A549 treated with CORT108297 at 1 μM for 4 hours (cell line): ENCODE results near the gene CGREF1. TPM values are rescaled to one million over a fixed set of nuclear protein-coding genes. Genes with fewer than 3 reads are reported as not detected.

Experiments
- total RNA-seq: library from RNA; stranded (reverse); fragments of 200-300 nt; extraction: Qiagen RNA extraction; gene quantifications from 5 replicates; pipeline ENCODE4 v1.2.3, GENCODE V29; 2022

CGREF1 gene, protein sequence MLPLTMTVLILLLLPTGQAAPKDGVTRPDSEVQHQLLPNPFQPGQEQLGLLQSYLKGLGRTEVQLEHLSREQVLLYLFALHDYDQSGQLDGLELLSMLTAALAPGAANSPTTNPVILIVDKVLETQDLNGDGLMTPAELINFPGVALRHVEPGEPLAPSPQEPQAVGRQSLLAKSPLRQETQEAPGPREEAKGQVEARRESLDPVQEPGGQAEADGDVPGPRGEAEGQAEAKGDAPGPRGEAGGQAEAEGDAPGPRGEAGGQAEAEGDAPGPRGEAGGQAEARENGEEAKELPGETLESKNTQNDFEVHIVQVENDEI
- total RNA-seq, result 7.2 to 8.5 TPM (median 7.7 TPM) in 5 replicates

DNA sequence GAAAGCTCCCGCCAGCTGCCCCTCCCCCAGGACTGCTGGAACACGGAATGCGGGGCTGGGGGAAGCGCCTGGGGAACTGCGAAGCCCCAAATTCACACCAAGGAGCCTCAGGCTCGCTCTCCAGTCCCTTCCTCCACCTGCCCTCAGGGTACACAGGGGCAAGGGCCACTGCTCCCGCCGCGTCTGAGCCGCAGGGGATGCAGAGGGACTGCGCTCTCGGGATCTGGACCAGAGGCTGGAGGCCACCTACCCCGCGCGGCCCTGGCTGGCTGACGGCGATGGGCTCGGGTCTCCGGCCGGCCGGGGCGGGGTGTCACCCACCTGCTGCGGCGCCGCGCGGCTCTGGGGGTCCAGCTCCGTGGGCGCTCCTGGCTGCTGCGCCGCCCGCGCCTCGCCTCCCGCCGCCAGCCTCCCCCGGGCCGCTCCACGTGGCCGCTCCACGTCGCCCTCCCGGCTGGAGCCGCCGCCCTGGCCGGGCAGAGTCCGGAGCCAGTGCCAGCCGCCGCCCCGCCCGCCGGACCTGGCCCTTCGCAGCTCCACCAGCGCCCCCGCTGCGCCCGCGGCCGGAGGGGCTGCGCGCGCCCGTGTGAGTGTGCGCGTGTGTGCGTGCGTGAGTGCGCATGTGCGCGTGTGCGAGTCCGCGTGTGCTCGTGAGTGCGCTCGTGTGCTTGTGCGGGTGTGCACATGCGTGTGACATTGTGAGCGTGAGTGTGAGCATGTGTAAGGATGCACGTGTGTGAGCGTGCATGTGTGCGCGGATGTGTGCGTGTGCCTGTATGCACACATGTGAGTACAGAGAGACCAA is at the start of gene CGREF1:
Gene CGREF1, minus strand, starts transcription at position 604 of the 805 bp plus-strand sequence. CDS start 14,762 bp downstream, outside the sequence.

DNA sequence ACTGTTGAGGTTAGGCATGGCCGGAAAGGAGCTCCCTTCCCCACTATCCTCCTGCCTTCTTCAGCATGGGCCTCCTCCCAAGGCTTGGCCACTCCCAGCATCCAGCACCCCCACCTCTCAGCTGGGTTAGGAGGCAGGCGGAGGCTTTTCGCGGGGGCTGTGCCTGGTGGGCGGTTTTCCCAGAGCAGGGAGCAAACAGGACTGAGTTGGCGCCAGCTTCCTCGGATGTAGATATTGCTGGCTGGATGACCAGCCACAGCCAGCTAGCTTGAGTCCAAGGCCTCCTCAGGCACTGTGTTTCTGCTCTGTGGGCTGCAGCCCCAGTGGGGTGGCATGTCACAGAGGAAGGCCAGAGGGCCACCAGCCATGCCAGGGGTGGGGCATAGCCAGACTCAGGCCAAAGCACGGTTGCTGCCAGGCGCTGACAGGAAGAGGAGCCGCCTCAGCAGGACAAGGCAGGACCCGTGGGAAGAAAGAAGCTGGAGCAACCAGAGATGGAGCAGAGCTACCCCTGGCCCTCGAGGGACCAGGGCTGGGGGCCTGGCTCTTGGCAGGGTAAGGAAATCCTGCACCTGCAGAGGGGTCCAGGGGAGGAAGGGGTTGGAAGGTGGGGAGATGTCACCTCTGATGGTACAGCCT is 30.0 kb upstream of the CGREF1 start, which contains the start of gene TCF23:
Gene TCF23, plus strand, starts transcription at position 204 of the 639 bp plus-strand sequence. Its CDS starts 130 bp downstream, at position 334.

DNA sequence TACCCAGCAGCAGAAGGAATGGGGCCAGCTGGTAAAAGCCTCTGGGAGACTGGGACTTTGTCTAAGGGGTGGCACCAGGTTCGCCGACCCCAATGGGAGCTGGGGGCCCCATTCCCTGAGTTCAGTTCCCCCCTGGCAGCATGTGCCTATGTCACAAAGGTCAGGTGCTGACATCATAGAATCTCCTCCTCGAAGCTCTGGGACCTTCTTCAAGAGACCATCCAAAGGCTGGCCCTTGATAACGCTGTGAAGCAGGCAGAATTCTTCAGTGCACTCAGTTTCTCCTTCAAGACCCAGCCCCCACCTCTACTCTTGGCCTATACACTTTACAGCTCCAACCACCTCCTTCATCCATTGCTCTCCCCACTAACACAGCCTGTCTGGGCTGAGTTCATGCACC is 20.4 kb upstream of the CGREF1 start, which contains the start of gene PRR30:
Gene PRR30, minus strand, starts transcription at position 101 of the 400 bp plus-strand sequence. CDS start 1,081 bp downstream, outside the sequence.

DNA sequence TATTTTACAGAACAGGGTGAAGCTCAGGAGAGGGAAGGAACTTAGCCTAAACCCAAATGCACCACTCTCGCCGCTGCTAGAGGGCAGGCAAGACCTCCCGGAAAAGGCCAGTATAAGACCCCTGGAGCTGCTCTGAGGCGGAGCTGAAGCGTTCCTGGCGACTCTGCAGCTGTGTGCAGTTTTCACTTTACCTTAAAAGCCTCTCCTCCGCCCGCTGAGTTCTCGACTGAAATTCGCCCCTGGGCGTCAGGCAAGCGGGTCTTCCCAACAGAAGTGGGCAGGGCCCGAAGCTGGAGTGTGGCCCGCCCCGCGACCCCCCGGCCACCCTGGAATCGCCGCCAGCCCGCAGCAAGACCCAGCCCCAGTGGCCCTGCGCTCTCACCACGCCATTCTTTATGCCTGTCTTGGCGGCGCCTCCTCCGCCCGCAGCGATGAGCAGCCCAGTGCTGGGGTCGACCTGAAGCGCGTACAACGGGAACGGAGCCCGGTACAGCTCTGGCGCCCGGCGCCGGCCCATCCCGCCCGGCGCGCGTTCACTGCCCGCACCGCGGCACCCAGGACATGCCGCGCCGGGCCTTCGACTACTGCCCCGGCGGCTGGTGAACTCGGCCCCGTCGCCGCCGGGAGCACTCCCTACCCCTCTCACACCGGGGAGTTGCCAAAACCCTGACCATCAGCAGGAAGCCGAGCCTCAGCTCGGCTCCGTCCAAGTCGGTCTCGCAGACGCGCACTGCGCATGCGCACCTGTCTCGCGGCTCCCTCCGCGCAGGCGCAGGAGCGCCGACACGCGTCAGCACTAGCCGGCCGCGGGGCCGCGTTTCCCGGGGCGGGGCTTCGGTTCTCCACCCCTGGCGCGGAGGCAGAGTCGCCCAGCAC is 15.2 kb upstream of the CGREF1 start, which contains the start of gene PREB:
Gene PREB, minus strand, starts transcription at position 732 of the 876 bp plus-strand sequence. Its CDS starts 215 bp downstream, at position 517.

DNA sequence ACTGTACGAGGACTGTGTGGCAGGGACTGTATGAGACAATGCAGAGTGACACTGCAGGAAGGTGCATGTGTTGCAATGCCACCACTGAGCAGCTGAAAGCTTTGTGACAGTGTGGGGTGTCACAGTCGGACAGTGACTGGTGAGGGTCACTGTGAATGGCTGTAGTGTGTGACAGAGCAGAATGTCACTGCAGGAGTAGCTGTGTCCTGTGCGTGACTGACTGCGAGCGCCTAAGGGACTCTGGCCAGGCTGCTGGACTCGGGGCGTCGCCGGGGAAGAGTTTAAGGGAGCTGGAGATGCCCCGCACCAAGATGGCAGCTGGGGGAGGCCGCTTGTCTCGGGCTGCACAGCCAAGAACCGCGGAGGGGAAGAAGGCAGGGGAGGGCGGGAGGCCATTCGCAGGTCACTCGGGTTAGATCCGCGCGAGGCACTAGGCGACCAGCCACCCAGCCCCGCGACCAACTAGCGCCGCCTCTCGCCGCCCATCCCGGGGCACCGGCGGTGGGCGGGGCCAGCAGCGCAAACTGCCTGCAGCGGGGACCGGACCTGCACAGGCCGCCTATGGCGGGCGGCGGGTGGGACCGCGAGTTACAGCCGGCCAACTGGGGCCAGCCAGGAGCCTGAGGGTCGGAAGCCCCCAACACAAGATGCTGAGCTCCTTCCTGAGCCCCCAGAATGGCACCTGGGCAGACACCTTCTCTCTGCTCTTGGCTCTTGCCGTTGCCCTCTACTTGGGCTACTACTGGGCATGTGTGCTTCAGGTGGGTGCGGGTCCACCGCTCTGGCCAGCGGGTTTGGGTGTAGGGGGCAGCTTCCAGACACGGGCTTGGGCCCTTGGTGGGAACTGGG is 4.6 kb upstream of the CGREF1 start, which contains the start of gene ABHD1:
Gene ABHD1, plus strand, starts transcription at position 514 of the 849 bp plus-strand sequence. Its CDS starts 134 bp downstream, at position 648.

DNA sequence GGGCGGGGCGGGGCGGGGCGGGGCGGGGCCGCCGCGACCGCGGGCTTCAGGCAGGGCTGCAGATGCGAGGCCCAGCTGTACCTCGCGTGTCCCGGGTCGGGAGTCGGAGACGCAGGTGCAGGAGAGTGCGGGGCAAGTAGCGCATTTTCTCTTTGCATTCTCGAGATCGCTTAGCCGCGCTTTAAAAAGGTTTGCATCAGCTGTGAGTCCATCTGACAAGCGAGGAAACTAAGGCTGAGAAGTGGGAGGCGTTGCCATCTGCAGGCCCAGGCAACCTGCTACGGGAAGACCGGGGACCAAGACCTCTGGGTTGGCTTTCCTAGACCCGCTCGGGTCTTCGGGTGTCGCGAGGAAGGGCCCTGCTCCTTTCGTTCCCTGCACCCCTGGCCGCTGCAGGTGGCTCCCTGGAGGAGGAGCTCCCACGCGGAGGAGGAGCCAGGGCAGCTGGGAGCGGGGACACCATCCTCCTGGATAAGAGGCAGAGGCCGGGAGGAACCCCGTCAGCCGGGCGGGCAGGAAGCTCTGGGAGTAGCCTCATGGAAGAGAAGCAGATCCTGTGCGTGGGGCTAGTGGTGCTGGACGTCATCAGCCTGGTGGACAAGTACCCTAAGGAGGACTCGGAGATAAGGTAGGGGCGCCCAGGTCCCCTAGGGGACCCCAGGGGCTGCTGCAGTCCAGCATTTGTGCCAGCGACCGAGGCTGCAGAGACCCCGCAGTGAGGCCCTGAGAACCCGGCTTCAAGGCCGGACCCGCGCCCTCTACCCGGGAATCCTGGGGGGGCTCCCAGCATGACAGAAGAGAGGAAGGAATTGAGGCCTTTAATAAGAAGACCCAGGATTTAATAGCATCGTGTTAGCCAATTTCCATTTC is 32.0 kb downstream of the CGREF1 start, which contains the start of gene KHK:
Gene KHK, plus strand, starts transcription at position 49 of the 870 bp plus-strand sequence. Its CDS starts 488 bp downstream, at position 537.

DNA sequence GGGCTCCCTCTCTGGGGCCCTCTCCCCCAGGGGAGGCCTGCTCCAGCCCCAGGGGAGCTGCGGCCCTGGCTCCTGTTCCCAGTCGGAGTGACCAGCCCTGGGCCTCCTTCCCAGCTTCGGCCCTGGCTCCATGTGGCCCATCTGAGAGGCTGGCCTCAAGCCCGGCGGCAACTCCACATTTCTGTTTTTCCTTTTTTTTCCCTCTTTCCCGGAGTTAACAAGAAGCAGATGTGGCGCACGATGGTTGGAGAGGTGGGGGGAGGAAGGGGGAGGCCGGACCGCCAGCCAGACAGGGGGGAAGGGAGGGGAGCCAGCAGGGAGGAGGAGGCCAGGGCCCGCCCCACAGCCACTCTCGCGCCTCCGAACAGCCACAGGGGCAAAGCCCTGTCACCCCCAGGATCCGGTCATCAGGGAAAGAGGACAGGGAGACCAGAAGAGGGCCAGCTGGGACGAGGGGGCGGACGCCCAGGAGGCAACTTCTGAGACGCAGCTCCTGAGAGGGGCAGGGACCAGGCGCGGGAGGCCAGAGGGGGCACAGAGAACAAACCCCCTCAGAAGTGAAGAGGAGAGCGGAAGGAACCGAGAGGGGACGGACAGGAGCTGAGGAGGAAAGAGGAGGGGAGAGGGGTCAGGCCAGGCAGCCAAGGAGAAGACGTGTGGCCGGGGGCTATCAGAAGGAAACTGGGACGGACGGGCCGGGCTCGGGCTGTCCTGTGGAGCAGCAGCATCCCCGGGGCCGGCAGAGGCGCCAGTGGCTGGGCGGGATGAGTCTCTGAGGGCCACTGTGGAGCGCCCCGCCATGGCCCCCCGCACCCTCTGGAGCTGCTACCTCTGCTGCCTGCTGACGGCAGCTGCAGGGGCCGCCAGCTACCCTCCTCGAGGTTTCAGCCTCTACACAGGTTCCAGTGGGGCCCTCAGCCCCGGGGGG is 40.4 kb downstream of the CGREF1 start, which contains the start of gene EMILIN1:
Gene EMILIN1, plus strand, starts transcription at position 349 of the 928 bp plus-strand sequence. Its CDS starts 451 bp downstream, at position 800.

DNA sequence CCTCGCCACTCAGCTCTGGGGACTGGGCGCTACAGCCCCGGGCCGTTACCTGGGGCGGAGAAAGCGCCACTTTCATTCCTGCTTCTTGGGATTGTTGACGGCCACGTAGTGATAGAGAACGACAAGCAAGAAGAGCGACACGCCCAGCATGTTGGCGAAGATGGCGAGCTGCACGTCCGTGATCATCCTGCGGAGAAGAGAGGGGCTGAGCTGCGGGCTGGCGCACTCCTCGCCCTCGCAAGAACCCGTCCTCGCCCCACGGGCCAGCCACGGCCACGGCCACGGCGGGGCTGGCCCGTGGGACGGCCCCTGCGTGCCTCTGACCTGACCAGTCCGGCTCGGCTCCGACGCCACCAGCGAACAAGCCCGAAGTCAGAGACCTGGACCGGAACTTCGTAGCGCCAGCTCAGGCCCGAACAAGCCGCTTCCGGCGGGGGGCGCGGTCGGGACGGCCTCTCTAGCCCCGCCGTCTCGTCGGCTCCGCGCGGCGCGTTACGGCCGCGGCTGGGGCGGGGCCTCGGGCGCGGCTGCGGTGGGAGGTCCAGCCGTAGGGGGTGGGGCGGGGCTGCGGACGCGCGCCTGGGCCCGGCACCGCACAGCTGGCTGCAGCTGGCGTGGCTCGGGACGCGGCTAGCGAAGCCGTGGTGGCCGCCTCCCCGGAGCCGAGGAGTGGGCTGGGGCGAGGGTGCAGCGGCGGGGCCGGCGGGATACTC is 47.5 kb downstream of the CGREF1 start, which contains the start of gene OST4:
Gene OST4, minus strand, starts transcription at position 378 of the 713 bp plus-strand sequence.

DNA sequence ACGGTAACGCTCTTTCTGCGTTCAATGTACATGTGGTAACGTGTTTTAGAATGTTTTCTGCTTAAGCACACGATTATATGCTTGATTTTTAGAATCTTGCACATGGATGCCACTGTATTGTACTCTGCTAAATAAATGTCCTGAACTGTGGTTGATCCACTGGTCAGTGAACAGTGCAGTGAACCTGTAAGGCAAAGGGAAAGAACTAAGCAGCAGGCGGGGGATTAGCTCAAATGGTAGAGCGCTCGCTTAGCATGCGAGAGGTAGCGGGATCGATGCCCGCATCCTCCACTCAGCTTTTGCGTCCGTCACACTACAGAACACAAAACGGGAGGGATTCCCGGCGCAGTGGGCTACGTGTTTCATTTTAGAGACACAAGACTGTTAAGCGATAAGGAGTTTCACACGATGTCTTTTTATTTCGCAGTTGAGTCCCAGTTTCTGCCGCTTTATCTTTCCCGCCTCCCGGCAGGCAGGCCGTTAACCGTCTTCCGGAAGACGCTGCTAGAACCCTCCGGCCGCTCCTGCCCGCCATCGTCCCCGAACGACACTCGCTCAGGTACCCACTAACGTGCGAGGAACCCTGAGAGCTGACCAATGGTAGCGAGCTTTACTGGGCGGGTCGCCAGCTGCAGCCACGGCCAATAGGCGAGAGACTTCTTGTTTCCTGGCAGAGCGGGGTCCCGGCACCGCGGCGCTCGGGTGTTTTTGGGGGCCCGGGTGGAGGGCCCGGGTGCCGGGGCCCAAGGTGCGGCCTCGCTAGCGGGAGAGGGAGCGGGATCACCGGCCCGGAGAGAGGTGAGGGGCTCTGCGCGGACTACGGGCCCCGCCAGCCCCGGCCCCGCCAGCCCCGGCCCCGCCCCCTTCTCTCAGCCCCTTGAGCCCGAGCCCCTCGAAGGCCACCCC is 67.7 kb downstream of the CGREF1 start, which contains the start of gene AGBL5:
Gene AGBL5, plus strand, starts transcription at position 673 of the 906 bp plus-strand sequence. CDS start 1,291 bp downstream, outside the sequence.

Other genes with a start within 250 kb of the CGREF1 start
- gene MAPRE3, start 148.5 kb downstream of the CGREF1 start, total RNA-seq, result 12.2 to 14.0 TPM (median 12.7 TPM) in 5 replicates
- gene TMEM214, start 86.2 kb downstream of the CGREF1 start, total RNA-seq, result 54.2 to 72.9 TPM (median 69.3 TPM) in 5 replicates
- gene AGBL5, start 67.5 kb downstream of the CGREF1 start, total RNA-seq, result 30.0 to 34.0 TPM (median 32.4 TPM) in 5 replicates
- gene OST4, start 47.5 kb downstream of the CGREF1 start, total RNA-seq, result 543 to 595 TPM (median 559 TPM) in 5 replicates
- gene EMILIN1, start 40.5 kb downstream of the CGREF1 start, total RNA-seq, result 0.37 to 0.50 TPM (median 0.47 TPM) in 5 replicates
- gene KHK, start 32.4 kb downstream of the CGREF1 start, total RNA-seq, result 7.5 to 11.0 TPM (median 9.5 TPM) in 5 replicates
- 1.2 to 1.8 TPM (median 1.3 TPM) in 5 replicates for gene ABHD1, start 4.7 kb upstream of the CGREF1 start, total RNA-seq
- gene PREB, start 15.5 kb upstream of the CGREF1 start, total RNA-seq, result 52.9 to 69.5 TPM (median 65.0 TPM) in 5 replicates
- gene PRR30, start 20.3 kb upstream of the CGREF1 start, total RNA-seq, result not detected in 5 replicates
- gene TCF23, start 29.9 kb upstream of the CGREF1 start, total RNA-seq, result not detected in 5 replicates
- gene ATRAID, start 92.9 kb upstream of the CGREF1 start, total RNA-seq, result 208 to 219 TPM (median 213 TPM) in 5 replicates
- 68.6 to 73.0 TPM (median 71.5 TPM) in 5 replicates for gene SLC5A6, start 93.1 kb upstream of the CGREF1 start, total RNA-seq
- gene CAD, start 98.2 kb upstream of the CGREF1 start, total RNA-seq, result 58.1 to 68.9 TPM (median 65.2 TPM) in 5 replicates
- 2.4 to 4.1 TPM (median 3.9 TPM) in 5 replicates for gene SLC30A3, start 143.9 kb upstream of the CGREF1 start, total RNA-seq
- not detected in 5 replicates for gene DNAJC5G, start 156.3 kb upstream of the CGREF1 start, total RNA-seq
- 0.45 to 0.71 TPM (median 0.61 TPM) in 5 replicates for gene TRIM54, start 163.3 kb upstream of the CGREF1 start, total RNA-seq
- gene UCN, start 189.3 kb upstream of the CGREF1 start, total RNA-seq, result 0.48 to 2.5 TPM (median 1.6 TPM) in 5 replicates
- gene MPV17, start 204.0 kb upstream of the CGREF1 start, total RNA-seq, result 78.0 to 104 TPM (median 89.6 TPM) in 5 replicates
- 58.8 to 66.8 TPM (median 60.2 TPM) in 5 replicates for gene GTF3C2, start 237.6 kb upstream of the CGREF1 start, total RNA-seq